ENCODE measurements around the gene HTR1E.
"Not testable (repeated sequence)": the region's sequence is repeated elsewhere in the genome, so short reads cannot be mapped to it uniquely, and the experiment has no call there.

The HTR1E gene

DNA sequence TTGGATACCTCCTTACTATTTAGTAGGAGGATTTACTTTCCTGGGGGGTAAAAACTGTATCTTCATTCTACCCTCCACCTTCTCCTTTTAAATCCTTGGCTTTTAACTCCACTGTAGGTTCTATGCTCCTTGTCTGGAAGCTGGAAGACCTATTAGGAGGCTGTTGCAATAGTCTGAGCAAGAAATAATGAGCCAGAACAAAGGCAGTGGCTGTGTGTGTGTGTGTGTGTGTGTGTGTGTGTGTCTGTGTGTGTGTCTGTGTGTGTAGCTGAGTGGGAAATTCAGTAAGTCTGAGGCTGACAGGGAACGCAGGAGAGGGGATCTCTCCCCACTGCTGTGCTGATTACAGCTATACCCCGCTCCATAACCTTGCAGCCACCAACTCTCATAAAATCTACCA is 35.8 kb downstream of the HTR1E start:
- no peak for DNase-seq (ENCODE audit: low spot score)

DNA sequence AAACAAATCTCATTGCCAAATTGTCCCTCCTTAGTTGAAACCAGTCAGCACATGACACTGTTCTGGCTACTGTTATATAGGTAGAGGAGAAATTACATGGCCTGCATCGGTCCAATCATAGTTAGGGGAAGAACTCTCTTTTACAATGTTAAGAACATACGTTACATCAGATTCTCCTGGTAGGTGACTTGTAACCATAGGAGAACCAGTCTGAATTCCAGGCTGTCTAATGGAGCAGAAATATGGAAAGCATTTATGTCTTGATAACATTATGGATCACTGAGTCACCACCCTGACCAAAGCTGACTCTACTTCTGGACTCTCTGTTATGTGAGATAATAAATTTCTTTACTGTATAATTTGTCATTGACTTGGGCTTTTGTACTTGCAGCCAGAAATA is 40.9 kb downstream of the HTR1E start:
- DNase-seq (ENCODE audit: low spot score), result no peak

DNA sequence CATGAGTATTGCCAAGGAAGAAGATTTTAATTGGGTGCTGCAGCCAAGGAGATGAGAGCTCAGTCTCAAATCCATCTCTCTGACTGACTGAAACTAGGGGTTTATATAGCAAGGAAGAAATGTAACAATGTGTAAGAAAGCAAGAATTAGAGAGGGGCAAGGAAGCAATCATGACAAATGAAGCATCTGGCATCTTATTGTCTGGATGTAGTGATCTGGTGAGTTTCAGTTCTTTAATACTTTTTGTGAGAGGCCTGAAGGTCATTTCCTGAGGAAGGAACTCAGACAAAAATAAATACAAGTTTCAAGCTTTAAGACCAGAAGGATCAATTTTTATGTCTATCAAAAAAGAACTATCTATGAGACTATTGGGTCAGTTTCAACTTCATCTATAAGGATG is 64.2 kb downstream of the HTR1E start:
- DNase-seq (ENCODE audit: low spot score), result no peak

DNA sequence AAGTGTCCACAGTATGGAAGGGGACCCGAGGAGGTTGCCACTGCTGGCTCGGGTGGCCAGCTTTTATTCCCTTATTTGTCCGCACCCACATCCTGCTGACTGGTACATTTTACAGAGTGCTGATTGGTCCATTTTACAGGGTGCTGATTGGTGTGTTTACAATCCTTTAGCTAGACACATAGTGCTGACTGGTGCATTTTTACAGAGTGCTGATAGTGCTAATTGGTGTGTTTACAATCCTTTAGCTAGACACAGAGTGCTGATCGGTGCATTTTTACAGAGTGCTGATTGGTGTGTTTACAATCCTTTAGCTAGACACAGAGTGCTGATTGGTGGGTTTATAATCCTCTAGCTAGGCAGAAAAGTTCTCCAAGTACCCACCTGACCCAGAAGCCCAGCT is 65.1 kb downstream of the HTR1E start:
- DNase-seq (ENCODE audit: low spot score), result not testable (repeated sequence)

DNA sequence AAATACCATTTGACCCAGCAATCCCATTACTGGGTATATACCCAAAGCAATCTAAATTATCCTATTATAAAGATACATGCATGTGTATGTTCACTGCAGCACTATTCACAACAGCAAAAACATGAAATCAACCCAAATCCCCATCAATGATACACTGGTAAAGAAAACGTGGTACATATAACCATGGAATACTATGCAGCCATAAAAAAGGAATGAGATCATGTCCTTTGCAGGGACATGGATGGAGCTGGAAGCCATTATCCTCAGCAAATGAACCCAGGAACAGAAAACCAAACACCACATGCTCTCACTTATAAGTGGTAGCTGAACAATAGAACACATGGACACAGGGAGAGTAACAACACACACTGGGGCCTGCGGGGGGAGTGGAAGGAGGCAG is 69.2 kb downstream of the HTR1E start:
- DNase-seq (ENCODE audit: low spot score), result not testable (repeated sequence)

DNA sequence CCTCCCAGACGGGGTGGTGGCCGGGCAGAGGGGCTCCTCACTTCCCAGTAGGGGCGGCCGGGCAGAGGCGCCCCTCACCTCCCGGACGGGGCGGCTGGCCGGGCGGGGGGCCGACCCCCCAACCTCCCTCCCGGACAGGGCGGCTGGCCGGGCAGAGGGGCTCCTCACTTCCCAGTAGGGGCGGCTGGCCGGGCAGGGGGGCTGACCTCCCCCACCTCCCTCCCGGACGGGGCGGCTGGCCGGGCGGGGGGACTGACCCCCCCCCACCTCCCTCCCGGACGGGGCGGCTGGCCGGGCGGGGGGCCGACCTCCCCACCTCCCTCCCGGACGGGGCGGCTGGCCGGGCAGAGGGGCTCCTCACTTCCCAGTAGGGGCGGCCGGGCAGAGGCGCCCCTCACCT is 72.3 kb downstream of the HTR1E start:
- not testable (repeated sequence) for DNase-seq (ENCODE audit: low spot score)

DNA sequence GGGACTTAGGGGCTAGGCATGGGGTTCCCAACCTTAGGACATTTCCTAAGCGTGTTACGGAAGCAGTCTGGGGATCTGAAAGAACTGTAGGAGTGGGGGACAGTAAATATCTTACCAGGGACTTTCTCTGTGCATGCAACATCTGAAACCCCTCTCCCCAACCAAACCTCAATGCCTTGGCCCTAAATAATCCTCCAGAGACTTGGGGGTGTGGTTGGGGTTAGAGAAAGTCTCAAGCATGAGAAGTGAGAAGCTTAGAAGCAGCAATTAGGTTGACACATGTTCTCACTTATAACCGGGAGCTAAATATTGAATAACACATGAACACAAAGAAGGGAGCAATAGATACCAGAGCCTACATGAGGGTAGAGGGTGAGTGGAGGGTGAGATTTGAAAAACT is 74.7 kb downstream of the HTR1E start:
- no peak for DNase-seq (ENCODE audit: low spot score)

DNA sequence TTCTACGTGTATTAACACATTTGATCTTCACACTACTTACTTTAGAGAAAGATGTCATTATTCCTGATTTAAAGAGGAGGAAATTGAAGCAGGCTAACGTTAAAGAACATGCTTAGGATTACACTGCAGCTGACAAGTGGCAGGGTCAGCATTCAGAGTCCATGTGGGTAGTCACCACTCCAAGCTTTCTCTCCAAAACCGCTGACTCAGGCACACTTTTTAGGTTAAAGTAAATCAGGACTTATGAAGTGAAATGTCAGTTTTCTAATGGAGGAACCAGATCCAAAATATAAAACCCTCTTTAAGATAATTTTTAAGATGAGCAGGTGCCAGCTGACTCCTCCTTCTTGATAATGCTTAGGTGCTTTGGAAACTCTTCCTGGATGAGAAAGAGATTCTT is 75.4 kb downstream of the HTR1E start:
- DNase-seq (ENCODE audit: low spot score), result no peak

DNA sequence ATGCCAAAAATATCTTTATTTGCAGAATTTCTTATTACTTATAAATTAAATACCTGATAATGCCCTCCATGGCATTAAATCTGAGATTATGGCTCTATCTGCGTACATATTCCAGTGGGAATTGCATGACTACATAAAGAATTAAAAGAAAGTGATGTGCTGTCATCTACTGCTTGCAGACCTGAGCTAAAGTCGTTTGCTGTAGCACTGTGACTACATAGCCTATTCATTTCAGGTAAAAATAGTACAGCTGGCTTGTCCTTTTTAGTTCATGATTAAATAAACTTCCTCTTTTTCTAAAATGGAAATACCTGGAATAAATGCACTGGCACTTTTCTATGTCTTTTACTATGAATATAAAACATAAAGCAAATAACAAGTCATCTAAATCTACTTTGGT is 79.4 kb downstream of the HTR1E start:
- no peak for DNase-seq (ENCODE audit: low spot score)

DNA sequence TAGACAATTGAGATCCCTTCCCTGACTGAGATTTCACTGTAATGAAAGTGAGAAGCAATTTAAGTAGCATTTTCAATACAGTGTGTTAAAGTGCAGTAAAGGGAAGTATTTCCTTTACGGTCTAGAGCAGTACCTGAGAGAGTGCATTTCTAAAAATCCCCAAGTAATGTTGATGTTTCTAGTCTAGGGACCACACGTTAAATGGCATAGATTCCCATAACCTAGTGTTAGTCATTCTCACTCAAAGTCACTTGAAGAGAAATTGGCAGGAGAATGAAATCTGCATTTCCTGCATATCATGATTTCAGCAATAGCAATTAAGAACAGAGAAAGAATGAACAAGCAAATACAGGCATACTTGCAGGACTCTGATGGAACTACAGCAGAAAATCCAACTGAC is 89.7 kb downstream of the HTR1E start:
- DNase-seq (ENCODE audit: low spot score), result no peak

DNA sequence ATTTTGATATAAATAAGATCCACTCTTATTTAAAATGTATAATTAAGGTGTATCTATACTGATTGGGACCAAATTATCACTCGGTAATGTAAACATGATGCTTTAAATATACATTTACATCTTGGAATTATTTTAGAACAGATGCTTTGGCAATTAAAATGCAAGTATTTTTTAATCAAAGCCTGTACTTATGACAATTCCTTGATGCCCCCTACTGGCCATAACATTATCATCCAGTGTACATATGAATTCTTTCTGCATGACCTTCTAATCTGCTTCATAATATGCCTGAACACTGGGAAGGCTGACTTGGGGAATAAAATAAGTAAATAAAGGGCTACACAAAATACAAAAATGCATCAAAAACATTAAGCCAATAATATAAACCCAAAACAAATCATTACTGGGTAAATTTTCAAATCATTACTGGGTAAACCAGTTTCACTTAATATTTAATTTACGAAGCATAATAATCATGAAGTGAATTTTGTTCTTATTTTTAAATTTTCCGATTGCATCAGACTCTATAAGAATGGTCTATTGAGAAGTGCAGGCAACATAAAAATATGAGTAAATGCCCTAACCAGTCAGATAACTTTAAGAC is 92.5 kb downstream of the HTR1E start:
- DNase-seq (ENCODE audit: low spot score), result peak; percentile 69

DNA sequence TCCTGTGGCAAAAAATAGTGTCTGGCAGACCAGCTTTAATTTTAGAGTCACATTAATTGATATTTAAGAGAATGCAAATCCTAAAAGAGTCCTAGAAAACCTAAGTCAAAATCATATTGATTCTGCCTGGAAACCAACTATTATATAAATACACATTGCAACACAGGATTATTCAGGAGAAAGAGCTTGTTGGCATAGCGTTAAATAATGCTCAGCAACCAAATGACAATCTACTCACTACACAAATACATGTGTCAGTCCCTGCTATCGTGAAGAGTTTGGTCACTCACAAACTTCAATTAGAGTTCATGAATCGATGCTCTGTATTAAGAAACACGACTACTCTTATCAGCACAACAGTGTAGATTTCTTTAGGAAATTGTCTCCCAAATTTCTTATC is 103.4 kb downstream of the HTR1E start:
- no peak for DNase-seq (ENCODE audit: low spot score)

DNA sequence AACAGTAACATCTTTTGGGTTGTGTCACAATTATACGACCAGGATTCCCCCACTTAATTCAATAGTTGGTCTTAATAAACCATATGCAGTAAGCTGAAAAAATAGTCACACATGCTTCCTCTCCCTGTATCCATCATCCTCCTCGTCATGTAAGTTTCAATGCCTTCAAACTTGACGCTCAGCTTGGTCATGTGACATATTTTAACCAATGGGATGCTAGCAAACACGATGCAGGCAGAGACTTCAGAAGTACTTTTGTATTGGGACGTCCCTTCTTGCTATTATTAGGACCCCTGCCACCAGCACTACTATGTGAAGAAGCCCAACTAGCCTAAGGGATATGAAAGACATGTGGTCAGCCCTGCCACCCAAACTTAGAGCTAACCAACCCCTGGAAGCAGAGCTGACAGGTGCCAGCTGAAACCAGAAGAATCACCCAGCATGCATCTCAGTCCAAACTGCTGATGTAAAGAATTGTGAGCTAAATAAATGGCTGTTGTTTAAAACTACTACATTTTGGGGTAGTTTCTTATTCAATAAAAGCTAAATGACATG is 108.3 kb downstream of the HTR1E start:
- DNase-seq (ENCODE audit: low spot score), result peak; percentile 81

DNA sequence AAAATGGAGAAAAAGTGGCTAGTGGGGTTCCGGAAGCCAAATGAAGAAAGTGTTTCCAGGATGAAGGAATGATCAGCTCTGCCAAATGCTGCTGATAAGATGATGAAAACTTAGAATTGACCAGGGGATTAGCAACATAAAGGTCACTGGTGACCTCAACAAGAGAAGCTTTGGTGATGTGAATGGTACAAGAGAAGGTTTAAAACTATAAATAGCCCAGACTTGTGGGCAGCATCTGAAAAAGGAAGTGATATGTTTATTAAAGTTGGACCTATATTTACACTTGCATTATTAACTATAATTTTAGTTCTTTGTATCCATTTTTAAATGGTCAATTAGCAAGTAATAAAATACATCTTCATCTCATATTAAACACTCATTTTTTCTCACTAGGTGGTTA is 112.5 kb downstream of the HTR1E start:
- no peak for DNase-seq (ENCODE audit: low spot score)

DNA sequence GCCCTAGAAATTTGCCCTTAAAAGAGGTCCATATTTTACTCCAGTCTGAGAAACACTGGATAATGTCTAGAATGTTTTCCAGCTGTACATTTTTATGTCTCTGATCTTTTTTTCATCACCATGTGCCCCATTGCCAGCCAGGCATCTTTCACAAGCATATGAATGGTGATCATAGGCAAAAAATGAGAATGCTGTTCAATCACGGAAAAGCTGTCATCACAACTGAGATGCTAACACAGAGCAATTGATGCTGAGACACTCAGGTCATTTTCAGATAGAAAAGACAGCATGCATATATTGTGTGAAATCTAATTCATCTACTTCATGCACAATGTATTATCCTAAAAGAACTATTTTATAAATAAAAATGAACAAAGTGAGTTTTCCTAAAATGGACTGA is 116.0 kb downstream of the HTR1E start:
- DNase-seq (ENCODE audit: low spot score), result no peak

DNA sequence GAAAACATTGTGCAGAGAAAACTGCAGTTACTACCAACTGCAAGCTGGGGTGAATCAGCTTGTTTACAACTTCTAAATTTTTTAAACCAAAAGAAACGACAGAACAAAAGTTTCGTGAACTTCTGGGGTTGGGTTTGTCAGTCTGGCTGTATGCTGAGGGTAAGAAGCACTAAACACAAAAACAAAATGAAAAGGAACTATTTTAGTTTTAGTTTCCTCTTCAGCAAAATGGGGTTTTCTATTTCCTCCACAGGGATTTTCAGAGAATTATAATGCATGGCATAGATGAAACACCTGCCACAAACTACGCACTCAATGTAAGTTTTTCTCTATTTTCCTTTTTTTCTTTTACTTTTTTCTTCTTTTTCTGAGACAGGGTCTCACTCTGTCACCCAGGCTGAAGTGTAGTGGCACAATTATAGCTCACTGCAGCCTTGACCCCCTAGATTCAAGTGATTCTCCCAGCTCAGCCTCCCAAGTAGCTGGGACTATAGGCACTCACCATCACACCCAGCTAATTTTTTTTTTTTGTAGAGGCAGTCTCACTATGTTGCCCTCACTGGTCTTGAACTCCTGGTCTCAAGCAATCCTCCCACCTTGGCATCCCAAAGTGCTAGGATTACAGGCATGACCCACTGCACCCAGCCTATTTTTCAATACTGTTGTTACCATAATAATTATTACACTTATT is 117.0 kb downstream of the HTR1E start:
- DNase-seq (ENCODE audit: low spot score), result no peak

DNA sequence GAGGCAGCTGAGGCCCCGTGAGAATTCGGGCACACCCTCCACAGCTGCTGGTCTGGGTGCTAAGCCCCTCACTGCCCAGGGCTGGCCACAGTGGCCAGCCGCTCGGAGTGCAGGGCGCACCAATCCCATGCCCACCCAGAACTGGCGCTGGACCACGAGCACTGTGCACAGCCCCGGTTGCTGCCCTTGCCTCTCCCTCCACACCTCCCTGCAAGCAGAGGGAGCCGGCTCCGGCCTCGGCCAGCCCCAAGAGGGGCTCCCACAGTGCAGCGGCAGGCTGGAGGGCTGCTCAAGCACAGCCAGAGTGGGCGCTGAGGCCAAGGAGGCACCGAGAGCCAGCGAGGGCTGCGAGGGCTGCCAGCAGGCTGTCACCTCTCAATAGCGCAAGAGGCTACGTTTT is 122.6 kb downstream of the HTR1E start:
- DNase-seq (ENCODE audit: low spot score), result no peak

DNA sequence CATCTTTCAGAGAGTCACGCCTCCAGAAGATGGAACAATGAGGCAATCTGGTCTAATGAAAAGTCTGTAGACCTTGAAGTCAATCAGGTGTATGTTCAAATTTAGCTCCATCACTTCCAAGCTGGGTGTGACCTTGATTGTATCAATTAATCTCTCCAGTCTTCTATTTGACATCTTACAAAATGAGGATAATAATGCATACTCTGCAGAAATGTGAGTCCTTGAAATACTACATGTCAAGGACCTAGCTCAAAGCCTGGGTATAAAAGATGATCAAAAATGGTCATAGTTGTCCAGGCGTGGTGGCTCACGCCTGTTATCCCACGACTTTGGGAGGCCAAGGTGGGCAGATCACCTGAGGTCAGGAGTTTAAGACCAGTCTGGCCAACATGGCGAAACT is 127.8 kb downstream of the HTR1E start:
- DNase-seq (ENCODE audit: low spot score), result no peak

Data from NAMALWA (cell line).